Measurements from ENCODE around the gene RASGRF2. TPM values are rescaled to one million over a fixed set of nuclear protein-coding genes. Genes with fewer than 3 reads are reported as not detected.

Gene RASGRF2, protein sequence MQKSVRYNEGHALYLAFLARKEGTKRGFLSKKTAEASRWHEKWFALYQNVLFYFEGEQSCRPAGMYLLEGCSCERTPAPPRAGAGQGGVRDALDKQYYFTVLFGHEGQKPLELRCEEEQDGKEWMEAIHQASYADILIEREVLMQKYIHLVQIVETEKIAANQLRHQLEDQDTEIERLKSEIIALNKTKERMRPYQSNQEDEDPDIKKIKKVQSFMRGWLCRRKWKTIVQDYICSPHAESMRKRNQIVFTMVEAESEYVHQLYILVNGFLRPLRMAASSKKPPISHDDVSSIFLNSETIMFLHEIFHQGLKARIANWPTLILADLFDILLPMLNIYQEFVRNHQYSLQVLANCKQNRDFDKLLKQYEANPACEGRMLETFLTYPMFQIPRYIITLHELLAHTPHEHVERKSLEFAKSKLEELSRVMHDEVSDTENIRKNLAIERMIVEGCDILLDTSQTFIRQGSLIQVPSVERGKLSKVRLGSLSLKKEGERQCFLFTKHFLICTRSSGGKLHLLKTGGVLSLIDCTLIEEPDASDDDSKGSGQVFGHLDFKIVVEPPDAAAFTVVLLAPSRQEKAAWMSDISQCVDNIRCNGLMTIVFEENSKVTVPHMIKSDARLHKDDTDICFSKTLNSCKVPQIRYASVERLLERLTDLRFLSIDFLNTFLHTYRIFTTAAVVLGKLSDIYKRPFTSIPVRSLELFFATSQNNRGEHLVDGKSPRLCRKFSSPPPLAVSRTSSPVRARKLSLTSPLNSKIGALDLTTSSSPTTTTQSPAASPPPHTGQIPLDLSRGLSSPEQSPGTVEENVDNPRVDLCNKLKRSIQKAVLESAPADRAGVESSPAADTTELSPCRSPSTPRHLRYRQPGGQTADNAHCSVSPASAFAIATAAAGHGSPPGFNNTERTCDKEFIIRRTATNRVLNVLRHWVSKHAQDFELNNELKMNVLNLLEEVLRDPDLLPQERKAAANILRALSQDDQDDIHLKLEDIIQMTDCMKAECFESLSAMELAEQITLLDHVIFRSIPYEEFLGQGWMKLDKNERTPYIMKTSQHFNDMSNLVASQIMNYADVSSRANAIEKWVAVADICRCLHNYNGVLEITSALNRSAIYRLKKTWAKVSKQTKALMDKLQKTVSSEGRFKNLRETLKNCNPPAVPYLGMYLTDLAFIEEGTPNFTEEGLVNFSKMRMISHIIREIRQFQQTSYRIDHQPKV (N-terminal part only)
- polyA plus RNA-seq: 1 to 10 TPM in 2 of 4 donors, under 1 TPM in 2; 0.54 to 3.0 (median 1.5) TPM
- long read RNA-seq, donor 1, partial matches to known transcripts: 0 of 1 reads
- long read RNA-seq, donor 1, other reads (novel, unspliced or antisense): 0 of 1 reads
- long read RNA-seq, donor 2: 0 reads
- long read RNA-seq, donor 3: 0 reads
- long read RNA-seq, donor 4: 0 reads
- long read RNA-seq, donor 5: 0 reads
- long read RNA-seq, donor 6: 0 reads
- long read RNA-seq, donor 7: 0 reads
- long read RNA-seq, donor 8, partial matches to known transcripts: 0 of 1 reads
- long read RNA-seq, donor 8, other reads (novel, unspliced or antisense): 0 of 1 reads
- long read RNA-seq, donor 9: 0 reads
- long read RNA-seq, donor 10, partial matches to known transcripts: 0 of 1 reads
- long read RNA-seq, donor 10, other reads (novel, unspliced or antisense): 0 of 1 reads

DNA sequence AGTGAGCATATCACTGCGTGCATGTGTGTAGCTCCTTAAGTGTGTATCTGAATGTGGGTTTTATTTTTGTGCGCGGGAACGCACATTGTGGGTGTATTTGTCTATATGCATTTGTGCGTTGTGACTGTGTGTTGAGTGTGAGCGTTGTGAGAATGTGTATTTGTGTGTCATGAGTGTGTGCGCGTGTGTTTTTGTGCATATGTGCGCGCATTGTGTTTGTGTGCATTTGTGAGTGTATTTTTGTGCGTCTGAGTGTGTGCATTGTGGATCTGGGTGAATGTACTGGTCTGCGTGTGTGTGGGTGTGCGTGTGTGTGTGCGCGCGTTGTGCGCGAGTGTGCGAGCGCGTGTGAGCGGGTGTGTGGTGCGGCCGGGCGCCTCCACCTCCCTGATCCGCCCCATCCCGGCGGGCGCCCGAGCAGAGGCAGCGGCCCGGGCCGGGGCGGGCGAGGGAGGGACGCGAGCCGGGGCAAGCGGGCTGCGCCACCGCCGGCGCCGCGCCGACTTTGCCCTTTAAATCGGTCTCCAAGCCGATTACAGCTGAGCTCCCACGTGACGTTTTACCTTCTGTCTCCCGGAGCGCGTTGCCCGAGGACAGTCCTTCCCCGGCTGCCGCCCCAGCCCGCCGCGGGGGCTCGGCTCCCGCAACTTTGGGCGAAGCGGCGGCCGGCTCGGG lies at the start of gene RASGRF2:
RASGRF2 (plus strand) TSS at position 596 of the 675 bp plus-strand sequence. CDS start 376 bp downstream, outside the sequence.
- peak within 1 kb of the TSS; percentile 41 to 63 (median 48) for H3K4me3 ChIP-seq (ENCODE audit: low read depth in 1 of 3, low read length in 3 of 3)
- FAIRE-seq (no peak), DNase-seq (peak; percentile 81)
- peak within 1 kb of the TSS in 1 of 3 donors; percentile 43 for H3K27ac ChIP-seq (ENCODE audit: low read depth in 1 of 3, low read length in 2 of 3)
- H3K36me3 ChIP-seq (ENCODE audit: control insufficient read depth in 3 of 3, insufficient read depth in 2 of 3, low read depth in 1 of 3, low read length in 3 of 3): no peaks in the 10 kb centered on the region
- H3K9me3 ChIP-seq (ENCODE audit: control insufficient read depth in 2 of 2, insufficient read depth in 1 of 2, low read depth in 1 of 2, low read length in 1 of 2): no peaks in the 10 kb centered on the region
- peaks cover 3 to 20% (median 3%) of the 10 kb centered on the region in 3 donors for H3K27me3 ChIP-seq (ENCODE audit: control insufficient read depth in 3 of 3, insufficient read depth in 3 of 3, low read length in 3 of 3)
- H3K4me1 ChIP-seq (ENCODE audit: control insufficient read depth in 3 of 3, insufficient read depth in 2 of 3, low read depth in 1 of 3, low read length in 2 of 3): peaks cover 0 to 10% (median 0%) of the 10 kb centered on the region in 3 donors
- 12 to 23% (median 21%) methylated on average over 24 to 66 of the region's 66 CpGs for WGBS, 3 donors

DNA sequence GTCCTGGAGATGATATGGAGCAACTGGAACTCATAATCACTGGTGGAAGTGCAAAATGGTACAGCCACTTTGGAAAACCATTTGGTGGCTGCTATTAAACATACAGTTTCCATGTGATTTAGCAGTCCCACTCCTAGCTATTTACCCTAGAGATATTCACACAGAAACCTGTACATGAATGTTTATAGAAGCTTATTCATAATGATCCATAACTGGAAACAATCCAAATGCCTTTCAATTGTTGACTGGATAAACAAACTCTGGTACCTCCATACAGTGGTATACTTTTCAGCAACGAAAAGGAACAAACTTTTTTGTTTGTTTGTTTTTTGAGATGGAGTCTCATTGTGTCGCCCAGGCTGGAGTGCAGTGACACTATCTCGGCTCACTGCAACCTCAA lies 47.7 kb upstream of the RASGRF2 start:
- H3K36me3 ChIP-seq (ENCODE audit: control insufficient read depth in 3 of 3, insufficient read depth in 2 of 3, low read depth in 1 of 3, low read length in 3 of 3): no peaks in the 10 kb centered on the region
- WGBS, 3 donors: 85 to 92% (median 90%) methylated on average over 3 of the region's 3 CpGs
- H3K9me3 ChIP-seq (ENCODE audit: control insufficient read depth in 2 of 2, insufficient read depth in 1 of 2, low read depth in 1 of 2, low read length in 1 of 2): peaks cover 0 to 3% of the 10 kb centered on the region in 2 donors
- H3K4me3 ChIP-seq (ENCODE audit: low read depth in 1 of 3, low read length in 3 of 3): no peak overlapping the region
- H3K27ac ChIP-seq (ENCODE audit: low read depth in 1 of 3, low read length in 2 of 3): no peak overlapping the region
- H3K27me3 ChIP-seq (ENCODE audit: control insufficient read depth in 3 of 3, insufficient read depth in 3 of 3, low read length in 3 of 3): no peaks in the 10 kb centered on the region
- DNase-seq: no peak
- H3K4me1 ChIP-seq (ENCODE audit: control insufficient read depth in 3 of 3, insufficient read depth in 2 of 3, low read depth in 1 of 3, low read length in 2 of 3): no peaks in the 10 kb centered on the region
- no peak for FAIRE-seq

GRCh38 chr5:80915716-80916115 lies 44.4 kb upstream of the RASGRF2 start:
- no peak overlapping the region for H3K4me3 ChIP-seq (ENCODE audit: low read depth in 1 of 3, low read length in 3 of 3)
- FAIRE-seq: no peak
- H3K9me3 ChIP-seq (ENCODE audit: control insufficient read depth in 2 of 2, insufficient read depth in 1 of 2, low read depth in 1 of 2, low read length in 1 of 2): peaks cover 0 to 3% of the 10 kb centered on the region in 2 donors
- H3K36me3 ChIP-seq (ENCODE audit: control insufficient read depth in 3 of 3, insufficient read depth in 2 of 3, low read depth in 1 of 3, low read length in 3 of 3): no peaks in the 10 kb centered on the region
- H3K27ac ChIP-seq (ENCODE audit: low read depth in 1 of 3, low read length in 2 of 3): no peak overlapping the region
- 78 to 95% (median 93%) methylated on average over 1 of the region's 1 CpG for WGBS, 3 donors
- H3K4me1 ChIP-seq (ENCODE audit: control insufficient read depth in 3 of 3, insufficient read depth in 2 of 3, low read depth in 1 of 3, low read length in 2 of 3): no peaks in the 10 kb centered on the region
- no peak for DNase-seq
- no peaks in the 10 kb centered on the region for H3K27me3 ChIP-seq (ENCODE audit: control insufficient read depth in 3 of 3, insufficient read depth in 3 of 3, low read length in 3 of 3)

DNA sequence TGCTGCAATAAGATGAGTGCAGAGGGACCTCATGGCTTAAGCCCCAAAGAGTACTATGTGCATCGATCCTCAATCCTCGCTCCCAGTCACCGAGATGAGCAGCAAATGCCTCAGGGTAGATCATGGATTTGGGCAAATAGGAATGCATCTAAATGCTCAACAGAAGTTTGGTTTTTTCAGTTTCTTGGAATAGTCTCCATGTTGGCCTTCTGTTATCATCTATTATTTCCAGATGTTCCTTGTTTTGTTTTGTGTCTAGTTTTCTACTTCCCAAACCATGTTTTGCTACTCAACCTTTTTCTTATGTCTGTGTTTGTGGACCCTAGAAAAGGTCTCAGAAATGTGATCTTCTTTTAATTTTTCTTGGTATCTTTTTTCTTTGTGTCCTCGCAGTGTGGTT lies 43.5 kb upstream of the RASGRF2 start:
- no peaks in the 10 kb centered on the region for H3K27me3 ChIP-seq (ENCODE audit: control insufficient read depth in 3 of 3, insufficient read depth in 3 of 3, low read length in 3 of 3)
- no peak overlapping the region for H3K4me3 ChIP-seq (ENCODE audit: low read depth in 1 of 3, low read length in 3 of 3)
- H3K4me1 ChIP-seq (ENCODE audit: control insufficient read depth in 3 of 3, insufficient read depth in 2 of 3, low read depth in 1 of 3, low read length in 2 of 3): no peaks in the 10 kb centered on the region
- peaks cover 0 to under 1% of the 10 kb centered on the region in 2 donors for H3K9me3 ChIP-seq (ENCODE audit: control insufficient read depth in 2 of 2, insufficient read depth in 1 of 2, low read depth in 1 of 2, low read length in 1 of 2)
- no peaks in the 10 kb centered on the region for H3K36me3 ChIP-seq (ENCODE audit: control insufficient read depth in 3 of 3, insufficient read depth in 2 of 3, low read depth in 1 of 3, low read length in 3 of 3)
- FAIRE-seq: no peak
- H3K27ac ChIP-seq (ENCODE audit: low read depth in 1 of 3, low read length in 2 of 3): no peak overlapping the region
- DNase-seq: no peak
- 91 to 99% (median 97%) methylated on average over 4 of the region's 4 CpGs for WGBS, 3 donors

DNA sequence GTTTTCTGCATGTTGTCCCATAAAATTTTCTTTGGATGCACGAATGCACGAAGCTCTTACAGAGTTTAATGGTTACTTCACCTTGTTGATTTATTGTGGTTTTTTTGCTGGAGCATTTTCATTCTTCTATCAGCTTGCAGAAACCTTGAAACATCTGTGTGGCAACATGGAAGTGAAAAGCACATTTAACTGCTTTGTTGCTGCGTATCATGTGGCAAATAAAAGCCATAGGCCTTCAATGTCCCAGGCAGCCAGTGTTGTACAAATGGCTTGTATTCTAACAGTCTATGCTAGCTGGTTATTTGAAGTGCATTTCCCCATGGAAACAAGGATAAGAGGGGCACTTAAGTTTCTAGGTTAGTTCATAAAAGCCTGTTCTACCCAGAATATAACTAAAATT lies 42.5 kb upstream of the RASGRF2 start:
- H3K4me1 ChIP-seq (ENCODE audit: control insufficient read depth in 3 of 3, insufficient read depth in 2 of 3, low read depth in 1 of 3, low read length in 2 of 3): no peaks in the 10 kb centered on the region
- no peaks in the 10 kb centered on the region for H3K36me3 ChIP-seq (ENCODE audit: control insufficient read depth in 3 of 3, insufficient read depth in 2 of 3, low read depth in 1 of 3, low read length in 3 of 3)
- no peaks in the 10 kb centered on the region for H3K27me3 ChIP-seq (ENCODE audit: control insufficient read depth in 3 of 3, insufficient read depth in 3 of 3, low read length in 3 of 3)
- DNase-seq: no peak
- H3K9me3 ChIP-seq (ENCODE audit: control insufficient read depth in 2 of 2, insufficient read depth in 1 of 2, low read depth in 1 of 2, low read length in 1 of 2): no peaks in the 10 kb centered on the region
- no peak for FAIRE-seq
- WGBS, 3 donors: 80 to 92% (median 90%) methylated on average over 3 of the region's 3 CpGs
- no peak overlapping the region for H3K4me3 ChIP-seq (ENCODE audit: low read depth in 1 of 3, low read length in 3 of 3)
- no peak overlapping the region for H3K27ac ChIP-seq (ENCODE audit: low read depth in 1 of 3, low read length in 2 of 3)

GRCh38 chr5:80919678-80920196 lies 40.4 kb upstream of the RASGRF2 start:
- Histone ChIP-seq H3K4me3 (ENCODE audit: low read depth in 1 of 3, low read length in 3 of 3) (no peak overlapping the region), H3K4me1 (ENCODE audit: control insufficient read depth in 3 of 3, insufficient read depth in 2 of 3, low read depth in 1 of 3, low read length in 2 of 3) (no peaks in the 10 kb centered on the region), H3K27ac (ENCODE audit: low read depth in 1 of 3, low read length in 2 of 3) (no peak overlapping the region), H3K36me3 (ENCODE audit: control insufficient read depth in 3 of 3, insufficient read depth in 2 of 3, low read depth in 1 of 3, low read length in 3 of 3) (no peaks in the 10 kb centered on the region), H3K9me3 (ENCODE audit: control insufficient read depth in 2 of 2, insufficient read depth in 1 of 2, low read depth in 1 of 2, low read length in 1 of 2) (no peaks in the 10 kb centered on the region), H3K27me3 (ENCODE audit: control insufficient read depth in 3 of 3, insufficient read depth in 3 of 3, low read length in 3 of 3) (no peaks in the 10 kb centered on the region)
- DNase-seq (no peak), FAIRE-seq (no peak)
- WGBS, 3 donors: 85 to 97% (median 90%) methylated on average over 6 of the region's 6 CpGs

DNA sequence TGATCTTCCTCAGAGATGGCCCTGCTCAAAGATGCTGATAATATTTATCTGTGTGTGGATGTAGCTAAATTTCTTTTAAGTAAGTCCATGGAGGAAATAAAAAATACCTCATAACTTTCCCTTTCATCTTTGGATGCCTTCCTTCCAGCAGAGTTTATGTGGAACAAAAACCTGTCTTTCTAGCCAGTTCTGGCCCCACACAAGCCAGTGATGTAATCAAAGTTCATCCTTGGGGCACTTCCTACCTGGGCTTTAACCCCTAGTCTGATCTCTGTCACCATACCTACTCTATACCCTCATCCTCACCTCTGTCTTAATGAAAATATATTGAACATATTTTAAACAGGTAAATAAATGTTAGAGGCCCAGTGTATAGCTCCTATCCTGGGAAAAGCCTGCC lies 39.8 kb upstream of the RASGRF2 start:
- no peaks in the 10 kb centered on the region for H3K4me1 ChIP-seq (ENCODE audit: control insufficient read depth in 3 of 3, insufficient read depth in 2 of 3, low read depth in 1 of 3, low read length in 2 of 3)
- DNase-seq (peak in 1 of 2 donors; percentile 5), FAIRE-seq (no peak)
- H3K27ac ChIP-seq (ENCODE audit: low read depth in 1 of 3, low read length in 2 of 3): no peak overlapping the region
- H3K36me3 ChIP-seq (ENCODE audit: control insufficient read depth in 3 of 3, insufficient read depth in 2 of 3, low read depth in 1 of 3, low read length in 3 of 3): no peaks in the 10 kb centered on the region
- H3K4me3 ChIP-seq (ENCODE audit: low read depth in 1 of 3, low read length in 3 of 3): no peak overlapping the region
- H3K27me3 ChIP-seq (ENCODE audit: control insufficient read depth in 3 of 3, insufficient read depth in 3 of 3, low read length in 3 of 3): no peaks in the 10 kb centered on the region
- no peaks in the 10 kb centered on the region for H3K9me3 ChIP-seq (ENCODE audit: control insufficient read depth in 2 of 2, insufficient read depth in 1 of 2, low read depth in 1 of 2, low read length in 1 of 2)

All from small intestine (tissue), 16 donors.